ENCODE measurements around the gene RASAL2. TPM values are rescaled to one million over a fixed set of nuclear protein-coding genes. Genes with fewer than 3 reads are reported as not detected.
A peak's percentile ranks its signal among the peaks of the same experiment; 100 is the strongest.

The RASAL2 gene
- total RNA-seq, 1 donor from 2014 or later: 17.3 TPM

DNA sequence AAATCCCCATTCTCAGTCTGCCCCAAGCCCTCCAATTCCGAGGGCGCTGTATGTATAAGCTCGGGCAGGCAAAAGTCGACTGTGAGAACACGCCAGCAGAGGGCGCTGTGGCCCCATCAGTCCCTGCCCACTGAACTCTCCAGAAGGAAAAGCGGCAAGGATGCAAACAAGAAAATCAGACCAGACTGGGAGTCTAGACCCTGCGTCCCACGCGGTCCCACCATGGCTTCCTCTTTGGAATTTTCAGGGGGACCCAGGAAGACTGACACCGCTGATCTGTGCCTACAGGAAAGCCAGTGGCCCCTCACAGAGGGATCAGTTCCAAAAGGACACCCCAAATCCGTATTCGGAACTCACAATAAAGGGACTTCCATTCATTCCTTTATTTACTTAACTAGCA is 438.5 kb downstream of the RASAL2 start:
- peak; percentile 94 for DNase-seq (ENCODE audit: low spot score)

DNA sequence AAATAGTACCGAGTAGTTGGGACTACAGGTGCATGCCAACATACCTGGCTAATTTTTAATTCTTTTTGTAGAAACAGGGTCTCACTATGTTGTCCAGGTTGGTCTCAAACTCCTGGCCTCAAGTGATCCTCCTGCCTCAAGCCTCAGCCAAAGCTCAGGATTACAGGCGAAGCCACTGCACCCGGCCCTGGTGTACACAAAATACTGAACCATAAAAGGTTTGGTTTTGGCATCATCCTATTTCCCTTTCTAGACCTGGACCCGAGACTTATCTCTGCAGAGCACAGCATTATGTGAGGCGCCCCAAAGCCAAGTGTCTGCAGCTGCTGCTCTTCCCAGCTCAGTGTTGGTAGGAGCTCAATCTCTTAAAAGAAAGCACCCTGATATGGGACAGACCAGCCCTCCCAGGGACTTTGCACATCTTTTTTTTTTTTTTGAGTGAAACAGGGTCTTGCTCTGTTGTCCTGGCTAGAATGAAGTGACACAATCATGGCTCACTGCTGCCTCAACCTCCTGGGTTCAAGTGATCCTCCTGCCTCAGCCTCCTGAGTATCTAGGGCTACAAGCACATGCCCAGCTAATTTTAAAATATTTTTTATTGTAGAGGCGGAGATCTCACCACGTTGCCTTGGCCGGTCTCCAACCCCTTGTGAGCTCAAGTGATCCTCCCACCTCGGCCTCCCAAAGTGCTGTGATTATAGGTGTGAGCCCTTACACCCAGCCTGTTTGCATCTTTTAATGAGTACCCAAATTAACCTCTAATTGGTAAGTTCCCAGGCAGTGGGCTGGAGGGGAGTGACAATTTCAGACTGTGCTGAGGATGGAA is 439.4 kb downstream of the RASAL2 start:
- DNase-seq (ENCODE audit: low spot score): no peak

Other genes starting within 250 kb of the RASAL2 start
- 2.9 TPM for gene SEC16B, start 124.0 kb upstream of the RASAL2 start, total RNA-seq